ENCODE data around the gene ITPR2. TPM values are rescaled to one million over a fixed set of nuclear protein-coding genes. Genes with fewer than 3 reads are reported as not detected.

Gene ITPR2
- total and polyA plus RNA-seq, 2 of the 13 experiments (the other 11 are each of a cell fraction or from before 2014, with no cell fraction given) = 31.9 to 81.9 TPM

GRCh38 chr12:26832822-26833742, at the start of gene ITPR2 (continued):
- no peak for TF ChIP-seq ZNF780A (CRISPR knock-in tag; IDR thresholded peaks at IDR 0.05)
- no peak for TF ChIP-seq ZKSCAN5 (CRISPR knock-in tag; IDR thresholded peaks at IDR 0.05)
- TF ChIP-seq TAF15 (IDR thresholded peaks at IDR 0.05; ENCODE audit: low read depth, low read length, poor library complexity, severe bottlenecking) = peak; percentile 30
- no peak; the same call in 1 of the 2 replicates for TF ChIP-seq ZNF546 (CRISPR knock-in tag; conservative IDR thresholded peaks at IDR 0.05)
- no peak for TF ChIP-seq IRF2 (CRISPR knock-in tag; IDR thresholded peaks at IDR 0.05)
- TF ChIP-seq HDAC2 (CRISPR knock-in tag; IDR thresholded peaks at IDR 0.05) = no peak
- TF ChIP-seq, protein P1, sequence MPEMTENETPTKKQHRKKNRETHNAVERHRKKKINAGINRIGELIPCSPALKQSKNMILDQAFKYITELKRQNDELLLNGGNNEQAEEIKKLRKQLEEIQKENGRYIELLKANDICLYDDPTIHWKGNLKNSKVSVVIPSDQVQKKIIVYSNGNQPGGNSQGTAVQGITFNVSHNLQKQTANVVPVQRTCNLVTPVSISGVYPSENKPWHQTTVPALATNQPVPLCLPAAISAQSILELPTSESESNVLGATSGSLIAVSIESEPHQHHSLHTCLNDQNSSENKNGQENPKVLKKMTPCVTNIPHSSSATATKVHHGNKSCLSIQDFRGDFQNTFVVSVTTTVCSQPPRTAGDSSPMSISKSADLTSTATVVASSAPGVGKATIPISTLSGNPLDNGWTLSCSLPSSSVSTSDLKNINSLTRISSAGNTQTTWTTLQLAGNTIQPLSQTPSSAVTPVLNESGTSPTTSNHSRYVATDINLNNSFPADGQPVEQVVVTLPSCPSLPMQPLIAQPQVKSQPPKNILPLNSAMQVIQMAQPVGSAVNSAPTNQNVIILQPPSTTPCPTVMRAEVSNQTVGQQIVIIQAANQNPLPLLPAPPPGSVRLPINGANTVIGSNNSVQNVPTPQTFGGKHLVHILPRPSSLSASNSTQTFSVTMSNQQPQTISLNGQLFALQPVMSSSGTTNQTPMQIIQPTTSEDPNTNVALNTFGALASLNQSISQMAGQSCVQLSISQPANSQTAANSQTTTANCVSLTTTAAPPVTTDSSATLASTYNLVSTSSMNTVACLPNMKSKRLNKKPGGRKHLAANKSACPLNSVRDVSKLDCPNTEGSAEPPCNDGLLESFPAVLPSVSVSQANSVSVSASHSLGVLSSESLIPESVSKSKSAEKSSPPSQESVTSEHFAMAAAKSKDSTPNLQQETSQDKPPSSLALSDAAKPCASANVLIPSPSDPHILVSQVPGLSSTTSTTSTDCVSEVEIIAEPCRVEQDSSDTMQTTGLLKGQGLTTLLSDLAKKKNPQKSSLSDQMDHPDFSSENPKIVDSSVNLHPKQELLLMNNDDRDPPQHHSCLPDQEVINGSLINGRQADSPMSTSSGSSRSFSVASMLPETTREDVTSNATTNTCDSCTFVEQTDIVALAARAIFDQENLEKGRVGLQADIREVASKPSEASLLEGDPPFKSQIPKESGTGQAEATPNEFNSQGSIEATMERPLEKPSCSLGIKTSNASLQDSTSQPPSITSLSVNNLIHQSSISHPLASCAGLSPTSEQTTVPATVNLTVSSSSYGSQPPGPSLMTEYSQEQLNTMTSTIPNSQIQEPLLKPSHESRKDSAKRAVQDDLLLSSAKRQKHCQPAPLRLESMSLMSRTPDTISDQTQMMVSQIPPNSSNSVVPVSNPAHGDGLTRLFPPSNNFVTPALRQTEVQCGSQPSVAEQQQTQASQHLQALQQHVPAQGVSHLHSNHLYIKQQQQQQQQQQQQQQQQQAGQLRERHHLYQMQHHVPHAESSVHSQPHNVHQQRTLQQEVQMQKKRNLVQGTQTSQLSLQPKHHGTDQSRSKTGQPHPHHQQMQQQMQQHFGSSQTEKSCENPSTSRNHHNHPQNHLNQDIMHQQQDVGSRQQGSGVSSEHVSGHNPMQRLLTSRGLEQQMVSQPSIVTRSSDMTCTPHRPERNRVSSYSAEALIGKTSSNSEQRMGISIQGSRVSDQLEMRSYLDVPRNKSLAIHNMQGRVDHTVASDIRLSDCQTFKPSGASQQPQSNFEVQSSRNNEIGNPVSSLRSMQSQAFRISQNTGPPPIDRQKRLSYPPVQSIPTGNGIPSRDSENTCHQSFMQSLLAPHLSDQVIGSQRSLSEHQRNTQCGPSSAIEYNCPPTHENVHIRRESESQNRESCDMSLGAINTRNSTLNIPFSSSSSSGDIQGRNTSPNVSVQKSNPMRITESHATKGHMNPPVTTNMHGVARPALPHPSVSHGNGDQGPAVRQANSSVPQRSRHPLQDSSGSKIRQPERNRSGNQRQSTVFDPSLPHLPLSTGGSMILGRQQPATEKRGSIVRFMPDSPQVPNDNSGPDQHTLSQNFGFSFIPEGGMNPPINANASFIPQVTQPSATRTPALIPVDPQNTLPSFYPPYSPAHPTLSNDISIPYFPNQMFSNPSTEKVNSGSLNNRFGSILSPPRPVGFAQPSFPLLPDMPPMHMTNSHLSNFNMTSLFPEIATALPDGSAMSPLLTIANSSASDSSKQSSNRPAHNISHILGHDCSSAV (CRISPR knock-in tag; IDR thresholded peaks at IDR 0.05; ENCODE audit: borderline replicate concordance) = no peak
- TF ChIP-seq ZNF20 (CRISPR knock-in tag; IDR thresholded peaks at IDR 0.05) = no peak
- no peak for TF ChIP-seq ZNF720 (CRISPR knock-in tag; IDR thresholded peaks at IDR 0.05)
- TF ChIP-seq ZNF407 (CRISPR knock-in tag; IDR thresholded peaks at IDR 0.05; ENCODE audit: not compliant biosample characterization) = no peak
